Esophagus squamous epithelium (tissue), 4 donors: ENCODE results near the gene KCNK7.

Source experiments
- POLR2A ChIP-seq, 4 donors: fragments of 450-650 bp; IDR thresholded peaks; one replicate each; pipeline ENCODE4 v1.6.1; 2017; ENCODE audit warnings: antibody characterized with exemption in 4 of 4, mild to moderate bottlenecking in 4 of 4, moderate library complexity in 3 of 4
- TF ChIP-seq, protein P1 (sequence below), 6 experiments: fragments of 450-650 bp in 4 of 6; fragments of 200-600 bp in 2 of 6; sonication (generic) in 2 of 6; IDR thresholded peaks; one replicate each; pipeline ENCODE4 v1.5.1; 2016 to 2019; ENCODE audit warnings: antibody characterized with exemption in 6 of 6, mild to moderate bottlenecking in 4 of 6, moderate library complexity in 4 of 6

DNA sequence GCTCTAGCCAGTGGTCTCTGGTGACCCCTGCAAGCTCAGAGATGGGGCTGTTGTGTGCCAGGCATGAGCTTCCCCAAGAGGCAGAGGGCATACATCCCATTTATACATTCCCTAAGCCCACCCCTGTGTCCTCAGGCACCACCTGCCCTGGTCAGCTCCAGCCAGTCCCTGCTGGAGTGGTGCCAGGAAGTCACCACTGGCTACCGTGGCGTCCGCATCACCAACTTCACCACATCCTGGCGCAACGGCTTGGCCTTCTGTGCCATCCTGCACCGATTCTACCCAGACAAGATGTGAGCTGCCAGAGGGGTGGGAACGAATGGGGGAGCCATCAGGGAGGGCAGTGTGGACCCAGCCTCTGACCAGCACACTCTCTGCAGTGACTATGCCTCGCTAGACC is 11.5 kb downstream of the KCNK7 start:
- TF ChIP-seq, protein P1, sequence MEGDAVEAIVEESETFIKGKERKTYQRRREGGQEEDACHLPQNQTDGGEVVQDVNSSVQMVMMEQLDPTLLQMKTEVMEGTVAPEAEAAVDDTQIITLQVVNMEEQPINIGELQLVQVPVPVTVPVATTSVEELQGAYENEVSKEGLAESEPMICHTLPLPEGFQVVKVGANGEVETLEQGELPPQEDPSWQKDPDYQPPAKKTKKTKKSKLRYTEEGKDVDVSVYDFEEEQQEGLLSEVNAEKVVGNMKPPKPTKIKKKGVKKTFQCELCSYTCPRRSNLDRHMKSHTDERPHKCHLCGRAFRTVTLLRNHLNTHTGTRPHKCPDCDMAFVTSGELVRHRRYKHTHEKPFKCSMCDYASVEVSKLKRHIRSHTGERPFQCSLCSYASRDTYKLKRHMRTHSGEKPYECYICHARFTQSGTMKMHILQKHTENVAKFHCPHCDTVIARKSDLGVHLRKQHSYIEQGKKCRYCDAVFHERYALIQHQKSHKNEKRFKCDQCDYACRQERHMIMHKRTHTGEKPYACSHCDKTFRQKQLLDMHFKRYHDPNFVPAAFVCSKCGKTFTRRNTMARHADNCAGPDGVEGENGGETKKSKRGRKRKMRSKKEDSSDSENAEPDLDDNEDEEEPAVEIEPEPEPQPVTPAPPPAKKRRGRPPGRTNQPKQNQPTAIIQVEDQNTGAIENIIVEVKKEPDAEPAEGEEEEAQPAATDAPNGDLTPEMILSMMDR (IDR thresholded peaks at IDR 0.05), result no peak
- no peak for TF ChIP-seq POLR2A (IDR thresholded peaks at IDR 0.05)
